ENCODE results near the gene CPEB2. TPM values are rescaled to one million over a fixed set of nuclear protein-coding genes. Genes with fewer than 3 reads are reported as not detected.
"Not testable (repeated sequence)": the region's sequence is repeated elsewhere in the genome, so short reads cannot be mapped to it uniquely, and the experiment has no call there.

Gene CPEB2
- total RNA-seq, 6 experiments from 2014 or later: 9.1 to 16.3 (median 12.9) TPM

DNA sequence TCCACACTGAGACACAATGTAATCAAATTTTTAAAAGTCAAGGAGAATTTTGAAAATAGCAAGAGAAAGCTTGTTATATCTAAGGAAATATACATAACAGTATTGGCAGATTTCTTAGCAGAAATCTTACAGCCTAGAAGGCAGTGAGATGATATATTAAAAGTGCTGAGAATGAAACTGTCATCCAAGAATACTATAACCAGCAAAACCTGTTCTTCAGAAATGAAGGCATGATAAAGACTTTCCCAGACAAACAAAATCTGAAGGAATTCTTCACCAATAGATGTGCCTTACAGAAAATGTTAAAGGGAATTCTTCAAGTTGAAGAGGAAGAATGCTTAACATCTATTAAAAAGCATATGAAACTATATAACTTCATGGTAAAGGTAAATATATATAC is 73.6 kb downstream of the CPEB2 start:
- Histone ChIP-seq H3K27ac (no peak overlapping the region), H3K27me3 (no peaks in the 10 kb centered on the region), H3K4me3 (no peak overlapping the region), H3K9me3 (no peaks in the 10 kb centered on the region), H3K36me3 (no peaks in the 10 kb centered on the region), H3K4me1 (peaks cover 0 to 14% (median 0%) of the 10 kb centered on the region in 4 donors)
- TF ChIP-seq CTCF (IDR thresholded peaks at IDR 0.05) (no peak), POLR2A (IDR thresholded peaks at IDR 0.05) (no peak)
- DNase-seq: no peak
- intact Hi-C loops (cut with DNase I): no loop called here
- ATAC-seq: no peak

DNA sequence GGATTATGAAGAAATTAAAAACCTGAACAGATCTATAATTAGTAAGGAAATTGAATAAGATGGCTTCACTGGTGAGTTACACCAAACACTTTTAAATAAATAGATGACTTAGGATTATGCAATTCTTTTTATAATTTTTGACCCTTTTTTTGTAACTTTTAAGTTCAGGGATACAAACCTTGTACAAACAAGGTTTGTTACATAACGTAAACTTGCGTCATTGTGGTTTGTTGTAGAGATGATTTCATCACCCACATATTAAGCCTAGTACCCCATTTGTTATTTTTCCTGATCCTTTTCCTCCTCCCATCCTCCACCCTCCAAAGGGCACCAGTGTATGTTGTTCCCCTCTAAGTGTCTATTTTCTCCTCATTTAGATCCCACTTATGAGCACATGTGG is 75.7 kb downstream of the CPEB2 start:
- WGBS (ENCODE audit: insufficient coverage, low coverage, low lambda C conversion rate, missing lambda C conversion rate): 13% methylated on average over 2 of the region's 2 CpGs
- intact Hi-C loops (cut with DNase I): no loop called here
- peak; percentile 79 to 88 (median 86) for ATAC-seq
- peaks cover 0 to 14% (median 0%) of the 10 kb centered on the region in 4 donors for H3K4me1 ChIP-seq
- no peak for TF ChIP-seq POLR2A (IDR thresholded peaks at IDR 0.05)
- no peak for TF ChIP-seq CTCF (IDR thresholded peaks at IDR 0.05)
- DNase-seq: no peak
- no peaks in the 10 kb centered on the region for H3K9me3 ChIP-seq
- H3K36me3 ChIP-seq: no peaks in the 10 kb centered on the region
- no peaks in the 10 kb centered on the region for H3K27me3 ChIP-seq
- H3K4me3 ChIP-seq: peak overlapping the region in 1 of 3 donors; percentile 17
- H3K27ac ChIP-seq: peak overlapping the region in 2 of 3 donors; percentile 59 to 64

GRCh38 chr4:15078682-15079642 is 76.7 kb downstream of the CPEB2 start:
- no peak for DNase-seq
- H3K9me3 ChIP-seq: no peaks in the 10 kb centered on the region
- H3K27me3 ChIP-seq: no peaks in the 10 kb centered on the region
- H3K36me3 ChIP-seq: no peaks in the 10 kb centered on the region
- intact Hi-C loops (cut with DNase I): no loop called here
- peak overlapping the region in 2 of 3 donors; percentile 59 to 64 for H3K27ac ChIP-seq
- WGBS (ENCODE audit: insufficient coverage, low coverage, low lambda C conversion rate, missing lambda C conversion rate): 57% methylated on average over 8 of the region's 8 CpGs
- peak; percentile 32 to 77 (median 52) for ATAC-seq
- TF ChIP-seq CTCF (IDR thresholded peaks at IDR 0.05): no peak
- TF ChIP-seq POLR2A (IDR thresholded peaks at IDR 0.05): no peak
- H3K4me1 ChIP-seq: peaks cover 0 to 14% (median 0%) of the 10 kb centered on the region in 4 donors
- no peak overlapping the region for H3K4me3 ChIP-seq

- WGBS (ENCODE audit: insufficient coverage, low coverage, low lambda C conversion rate, missing lambda C conversion rate): 79% methylated on average over 1 of the region's 1 CpG
These were observed 82.5 kb downstream of the CPEB2 start for GRCh38 chr4:15084780-15085179.

DNA sequence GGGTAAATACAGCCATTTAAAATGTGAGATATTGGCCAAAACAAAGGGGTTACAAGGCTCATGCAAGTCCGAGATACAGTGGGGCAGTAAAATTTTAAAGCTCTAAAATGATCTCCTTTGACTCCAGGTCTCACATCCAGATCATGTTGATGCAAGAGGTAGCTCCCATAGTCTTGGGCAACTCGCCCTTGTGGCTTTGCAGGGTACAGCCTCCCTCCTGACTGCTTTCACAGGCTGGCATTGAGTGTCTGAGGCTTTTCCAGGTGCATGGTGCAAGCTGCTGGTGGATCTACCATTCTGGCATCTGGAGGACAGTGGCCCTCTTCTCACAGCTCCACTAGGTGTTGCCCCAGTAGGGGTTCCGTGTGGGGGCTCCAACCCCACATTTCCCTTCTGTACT is 83.5 kb downstream of the CPEB2 start:
- H3K27ac ChIP-seq; ATAC-seq; H3K4me3 ChIP-seq; intact Hi-C loops (cut with DNase I); H3K4me1 ChIP-seq; H3K36me3 ChIP-seq; H3K9me3 ChIP-seq; DNase-seq; H3K27me3 ChIP-seq: not testable (repeated sequence)
- 20% methylated on average over 1 of the region's 3 CpGs for WGBS (ENCODE audit: insufficient coverage, low coverage, low lambda C conversion rate, missing lambda C conversion rate)

More at GRCh38 chr4:15084780-15085179, 82.5 kb downstream of the CPEB2 start:
- ATAC-seq (no peak), DNase-seq (no peak)
- no peaks in the 10 kb centered on the region for H3K4me1 ChIP-seq
- no peak overlapping the region for H3K4me3 ChIP-seq
- intact Hi-C loops (cut with DNase I): no loop called here
- TF ChIP-seq CTCF (IDR thresholded peaks at IDR 0.05): no peak
- no peak for TF ChIP-seq POLR2A (IDR thresholded peaks at IDR 0.05)
- no peaks in the 10 kb centered on the region for H3K36me3 ChIP-seq
- H3K9me3 ChIP-seq: no peaks in the 10 kb centered on the region
- no peaks in the 10 kb centered on the region for H3K27me3 ChIP-seq
- H3K27ac ChIP-seq: no peak overlapping the region

GRCh38 chr4:15086259-15086658 is 84.0 kb downstream of the CPEB2 start:
- H3K27ac ChIP-seq; intact Hi-C loops (cut with DNase I); H3K4me3 ChIP-seq; ATAC-seq; H3K9me3 ChIP-seq; DNase-seq; H3K36me3 ChIP-seq; H3K27me3 ChIP-seq; H3K4me1 ChIP-seq: not testable (repeated sequence)
- WGBS (ENCODE audit: insufficient coverage, low coverage, low lambda C conversion rate, missing lambda C conversion rate): 86% methylated on average over 1 of the region's 2 CpGs
